Osteoblast (primary cell): Measurements from ENCODE around the gene MGST2. TPM values are rescaled to one million over a fixed set of nuclear protein-coding genes. Genes with fewer than 3 reads are reported as not detected.

ENCODE experiments used
- DNase-seq: peaks from one replicate; pipeline ENCODE4 v3.0.0; 2011; ENCODE audit warnings: low spot score, mixed read lengths; ENCODE audit not compliant: insufficient read length; ENCODE audit errors: missing footprints
- H2AFZ ChIP-seq: 2 replicates; pipeline ENCODE4 v1.6.0; 2011; ENCODE audit warnings: mild to moderate bottlenecking, low read length
- H3K27ac ChIP-seq: 2 replicates; pipeline ENCODE4 v1.5.1; 2011; ENCODE audit warnings: mild to moderate bottlenecking, low read depth, low read length, moderate library complexity
- H3K27me3 ChIP-seq: 2 replicates; pipeline ENCODE4 v1.6.0; 2012; ENCODE audit warnings: mild to moderate bottlenecking, control low read depth, inconsistent platforms, low read length, moderate library complexity; ENCODE audit not compliant: insufficient read depth
- H3K36me3 ChIP-seq: 2 replicates; pipeline ENCODE4 v1.5.1; 2011; ENCODE audit warnings: mild to moderate bottlenecking, low read length, control low read depth, moderate library complexity; ENCODE audit not compliant: insufficient read depth
- H3K4me1 ChIP-seq: 2 replicates; pipeline ENCODE4 v1.5.1; 2011; ENCODE audit warnings: mild to moderate bottlenecking, low read length, control low read depth, moderate library complexity; ENCODE audit not compliant: insufficient read depth
- H3K4me2 ChIP-seq: 2 replicates; pipeline ENCODE4 v1.6.0; 2011; ENCODE audit warnings: mild to moderate bottlenecking, low read length; ENCODE audit not compliant: insufficient read depth
- H3K4me3 ChIP-seq: fragments of 200-600 bp; sonication (generic); 3 replicates; pipeline ENCODE4 v1.5.1; 2012; ENCODE audit warnings: mild to moderate bottlenecking, low read length, inconsistent platforms; ENCODE audit not compliant: insufficient read depth
- H3K79me2 ChIP-seq: 2 replicates; pipeline ENCODE4 v1.6.0; 2012; ENCODE audit warnings: mild to moderate bottlenecking, low read length, control low read depth, inconsistent platforms; ENCODE audit not compliant: insufficient read depth
- H3K9me3 ChIP-seq: 2 replicates; pipeline ENCODE4 v1.5.1; 2011; ENCODE audit warnings: low read depth, low read length, control low read depth
- H4K20me1 ChIP-seq: 2 replicates; pipeline ENCODE4 v1.6.0; 2012; ENCODE audit warnings: mild to moderate bottlenecking, low read length, control low read depth; ENCODE audit not compliant: insufficient read depth
- CTCF ChIP-seq: IDR thresholded peaks from 2 replicates; pipeline ENCODE4 v1.5.1; 2011; ENCODE audit warnings: mild to moderate bottlenecking, low read depth, low read length, moderate library complexity; ENCODE audit errors: extremely low read depth
- total RNA-seq: library from RNA; depleted of rRNA; stranded (reverse); fragments of >200 nt; gene quantifications from 2 replicates; pipeline ENCODE4 v1.2.3, GENCODE V29; 2012

The MGST2 gene
- total RNA-seq, 1 donor = 6.2 TPM

- H3K27ac ChIP-seq = no peak overlapping the region
- no peaks in the 10 kb centered on the region for H3K36me3 ChIP-seq
- no peaks in the 10 kb centered on the region for H3K27me3 ChIP-seq
- no peak overlapping the region for H2AFZ ChIP-seq
- no peak overlapping the region for H3K4me2 ChIP-seq
- no peak overlapping the region for H3K4me3 ChIP-seq
- H3K4me1 ChIP-seq = no peaks in the 10 kb centered on the region
- no peaks in the 10 kb centered on the region for H4K20me1 ChIP-seq
- H3K79me2 ChIP-seq = no peaks in the 10 kb centered on the region
- no peak for TF ChIP-seq CTCF
- DNase-seq = no peak
- H3K9me3 ChIP-seq = no peaks in the 10 kb centered on the region
Observed at GRCh38 chr4:139689093-139689722, 23.6 kb downstream of the MGST2 start.

- no peak for TF ChIP-seq CTCF
- Histone ChIP-seq H3K36me3 (no peaks in the 10 kb centered on the region), H4K20me1 (no peaks in the 10 kb centered on the region), H3K27ac (no peak overlapping the region), H3K9me3 (no peaks in the 10 kb centered on the region), H3K27me3 (no peaks in the 10 kb centered on the region), H3K4me1 (no peaks in the 10 kb centered on the region), H3K4me2 (no peak overlapping the region), H3K4me3 (no peak overlapping the region), H3K79me2 (no peaks in the 10 kb centered on the region), H2AFZ (no peak overlapping the region)
- no peak for DNase-seq
Observed at GRCh38 chr4:139690419-139690818, 24.8 kb downstream of the MGST2 start.

DNA sequence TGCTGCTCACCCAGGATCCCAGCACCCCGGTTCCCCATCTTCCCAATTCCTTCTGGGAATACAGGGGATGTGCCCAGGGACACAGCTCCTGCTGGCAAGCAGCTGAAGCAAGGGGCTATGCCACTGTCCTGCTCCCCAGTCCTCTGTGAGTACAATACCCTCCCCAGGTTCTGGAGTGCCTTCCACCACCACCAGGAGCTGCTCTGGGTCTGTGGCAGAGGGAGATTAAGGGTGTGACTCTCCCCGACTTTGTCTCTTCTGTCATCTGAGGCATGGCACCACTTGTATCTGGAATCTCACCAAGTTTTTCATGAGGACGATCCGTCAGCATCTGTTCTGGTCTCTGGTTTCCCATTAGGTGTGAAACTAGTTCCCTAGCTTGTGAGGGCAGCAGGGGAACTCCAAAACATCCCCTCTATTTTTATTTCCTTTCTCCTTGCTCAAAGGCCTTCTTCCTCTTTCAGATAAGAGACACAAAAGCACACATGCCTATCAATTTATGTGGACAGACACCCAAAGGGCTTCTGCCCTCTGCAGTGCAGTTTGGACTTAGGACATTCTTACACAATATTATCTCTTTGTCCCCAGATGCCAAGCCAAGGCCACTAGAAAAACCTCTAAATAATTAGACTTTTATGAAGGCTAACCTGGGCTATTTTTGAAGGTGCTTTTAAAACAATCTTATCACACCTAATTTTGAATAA is 26.8 kb downstream of the MGST2 start:
- H3K27me3 ChIP-seq = no peaks in the 10 kb centered on the region
- no peaks in the 10 kb centered on the region for H3K36me3 ChIP-seq
- H3K4me3 ChIP-seq = no peak overlapping the region
- H3K4me2 ChIP-seq = no peak overlapping the region
- no peak overlapping the region for H2AFZ ChIP-seq
- TF ChIP-seq CTCF = peak; percentile 35
- no peak overlapping the region for H3K27ac ChIP-seq
- H3K79me2 ChIP-seq = no peaks in the 10 kb centered on the region
- no peaks in the 10 kb centered on the region for H3K4me1 ChIP-seq
- DNase-seq = no peak
- H4K20me1 ChIP-seq = no peaks in the 10 kb centered on the region
- no peaks in the 10 kb centered on the region for H3K9me3 ChIP-seq

- no peaks in the 10 kb centered on the region for H3K9me3 ChIP-seq
- H3K79me2 ChIP-seq = no peaks in the 10 kb centered on the region
- H3K4me3 ChIP-seq = no peak overlapping the region
- H2AFZ ChIP-seq = no peak overlapping the region
- no peaks in the 10 kb centered on the region for H3K36me3 ChIP-seq
- no peaks in the 10 kb centered on the region for H4K20me1 ChIP-seq
- no peak overlapping the region for H3K27ac ChIP-seq
- DNase-seq = no peak
- no peaks in the 10 kb centered on the region for H3K27me3 ChIP-seq
- TF ChIP-seq CTCF = no peak
- H3K4me2 ChIP-seq = no peak overlapping the region
- no peaks in the 10 kb centered on the region for H3K4me1 ChIP-seq
Observed at GRCh38 chr4:139694522-139695107, 29.0 kb downstream of the MGST2 start.
